Thoracic aorta (tissue), 2 donors: ENCODE results near the gene DMXL2. TPM values are rescaled to one million over a fixed set of nuclear protein-coding genes. Genes with fewer than 3 reads are reported as not detected.
"Not testable (repeated sequence)": the region's sequence is repeated elsewhere in the genome, so short reads cannot be mapped to it uniquely, and the experiment has no call there.

Experiments
- ATAC-seq: fragments of 150-250 bp; one replicate; pipeline ENCODE4 v1.8.0; 2017; ENCODE audit warnings: low read depth; ENCODE audit not compliant: insufficient number of reproducible peaks, low FRiP score
- DNase-seq: peaks from one replicate; pipeline ENCODE4 v3.0.0-alpha.2; 2020; ENCODE audit warnings: low spot score
- H3K27ac ChIP-seq, 2 donors: fragments of 200-600 bp; sonication (generic); 1 replicate in 1 of 2; 2 replicates in 1 of 2; pipeline ENCODE4 v1.5.1; 2016; ENCODE audit warnings: mild to moderate bottlenecking in 2 of 2, moderate library complexity in 2 of 2
- H3K27me3 ChIP-seq: fragments of 200-600 bp; sonication (generic); replicated peaks from 2 replicates; pipeline ENCODE4 v1.6.0; 2016; ENCODE audit warnings: mild to moderate bottlenecking; ENCODE audit not compliant: insufficient read depth
- H3K36me3 ChIP-seq: fragments of 200-600 bp; sonication (generic); one replicate; pipeline ENCODE4 v1.5.1; 2016
- H3K4me1 ChIP-seq, 2 donors: fragments of 200-600 bp; sonication (generic); 1 replicate in 1 of 2; 2 replicates in 1 of 2; pipeline versions ENCODE4 v1.5.1 to v1.6.0; 2016; ENCODE audit warnings: low read depth in 2 of 2, mild to moderate bottlenecking in 1 of 2; ENCODE audit not compliant: control insufficient read depth in 1 of 2
- H3K4me3 ChIP-seq: fragments of 200-600 bp; sonication (generic); 2 replicates; pipeline ENCODE4 v1.5.1; 2016; ENCODE audit warnings: mild to moderate bottlenecking
- H3K9me3 ChIP-seq: fragments of 200-600 bp; sonication (generic); 2 replicates; pipeline ENCODE4 v1.5.1; 2016
- CTCF ChIP-seq: fragments of 200-600 bp; sonication (generic); IDR thresholded peaks from one replicate; pipeline ENCODE4 v1.5.1; 2019; ENCODE audit warnings: antibody characterized with exemption
- total RNA-seq, 2 donors: library from RNA; depleted of rRNA; stranded (reverse); fragments of >200 nt; gene quantifications; one replicate each; pipeline versions ENCODE4 v1.1.0 to v1.2.3, GENCODE V29; 2016

DMXL2 gene
- total RNA-seq, 2 donors from 2014 or later, result 20.3 to 45.9 TPM

DNA sequence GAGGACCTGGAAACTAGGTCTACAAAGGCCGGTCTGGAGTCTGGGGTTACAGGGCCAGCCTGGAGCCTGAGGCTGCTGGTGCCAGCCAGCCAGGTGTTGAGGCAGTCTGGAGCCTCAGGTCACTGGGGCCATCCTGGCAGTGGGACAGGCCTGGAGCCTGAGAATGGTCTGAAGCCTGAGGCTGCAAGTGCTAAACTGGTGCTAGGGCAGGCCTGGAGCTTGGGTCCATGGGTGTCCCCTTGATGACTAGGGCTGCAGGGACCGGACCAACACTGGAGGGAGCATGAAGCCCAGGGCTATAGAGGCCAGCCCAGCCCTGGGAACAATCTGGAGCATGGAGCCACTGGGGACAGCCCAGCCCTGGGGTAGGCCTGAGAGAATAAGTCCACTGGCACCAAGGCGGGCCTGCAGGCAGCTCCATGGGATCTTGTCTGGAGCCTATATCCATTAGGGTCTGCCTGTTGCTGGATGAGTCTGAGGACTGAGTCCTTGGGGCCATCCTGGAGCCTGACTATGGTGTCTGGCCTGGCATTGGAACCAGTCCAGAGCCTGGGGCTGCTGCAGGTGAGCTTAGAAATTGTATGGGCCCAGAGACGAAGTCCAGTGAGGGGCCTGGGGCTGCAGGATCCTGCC, 179.2 kb downstream of the DMXL2 start:
- ATAC-seq (no peak), DNase-seq (no peak)
- Histone ChIP-seq H3K4me3 (no peak overlapping the region), H3K9me3 (no peaks in the 10 kb centered on the region), H3K36me3 (no peaks in the 10 kb centered on the region), H3K27ac (no peak overlapping the region), H3K4me1 (no peaks in the 10 kb centered on the region), H3K27me3 (no peaks in the 10 kb centered on the region)
- no peak for TF ChIP-seq CTCF

DNA sequence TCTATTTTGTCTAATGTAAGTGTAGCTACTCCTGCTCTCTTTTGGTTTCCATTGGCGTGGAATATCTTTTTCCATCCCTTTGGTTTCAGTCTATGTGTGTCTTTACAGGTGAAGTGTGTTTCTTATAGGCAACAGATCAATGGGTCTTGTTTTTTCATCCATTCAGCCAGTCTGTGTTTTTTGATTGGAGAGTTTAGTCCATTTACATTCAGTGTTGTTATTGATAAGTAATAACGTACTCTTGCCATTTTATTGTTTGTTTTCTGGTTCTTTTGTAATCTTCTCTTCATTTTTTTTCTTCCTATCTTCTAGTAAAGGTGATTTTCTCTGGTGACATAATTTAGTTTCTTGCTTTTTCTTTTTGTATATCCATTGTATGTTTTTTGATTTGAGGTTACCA, 184.0 kb downstream of the DMXL2 start:
- no peak for ATAC-seq
- no peak for DNase-seq

GRCh38 chr15:51425517-51426040, 197.0 kb downstream of the DMXL2 start:
- Histone ChIP-seq H3K4me1 (no peaks in the 10 kb centered on the region), H3K36me3 (no peaks in the 10 kb centered on the region), H3K27me3 (no peaks in the 10 kb centered on the region), H3K27ac (no peak overlapping the region), H3K4me3 (no peak overlapping the region), H3K9me3 (no peaks in the 10 kb centered on the region)
- DNase-seq (no peak), ATAC-seq (no peak)
- TF ChIP-seq CTCF, result no peak

More for the DNA sequence above, 184.0 kb downstream of the DMXL2 start:
- no peaks in the 10 kb centered on the region for H3K36me3 ChIP-seq
- no peaks in the 10 kb centered on the region for H3K27me3 ChIP-seq
- H3K4me1 ChIP-seq, result no peaks in the 10 kb centered on the region
- TF ChIP-seq CTCF, result no peak
- no peaks in the 10 kb centered on the region for H3K9me3 ChIP-seq
- no peak overlapping the region for H3K27ac ChIP-seq
- H3K4me3 ChIP-seq, result no peak overlapping the region

GRCh38 chr15:51424780-51425179, 197.8 kb downstream of the DMXL2 start:
- H3K27me3 ChIP-seq, result no peaks in the 10 kb centered on the region
- DNase-seq, result no peak
- no peak for ATAC-seq
- H3K4me3 ChIP-seq, result no peak overlapping the region
- H3K36me3 ChIP-seq, result no peaks in the 10 kb centered on the region
- no peaks in the 10 kb centered on the region for H3K9me3 ChIP-seq
- no peaks in the 10 kb centered on the region for H3K4me1 ChIP-seq
- H3K27ac ChIP-seq, result no peak overlapping the region
- no peak for TF ChIP-seq CTCF

GRCh38 chr15:51423040-51423439, 199.5 kb downstream of the DMXL2 start:
- not testable (repeated sequence) for ATAC-seq, H3K4me3 ChIP-seq, DNase-seq, H3K9me3 ChIP-seq, H3K27me3 ChIP-seq, H3K27ac ChIP-seq, H3K36me3 ChIP-seq, H3K4me1 ChIP-seq

DNA sequence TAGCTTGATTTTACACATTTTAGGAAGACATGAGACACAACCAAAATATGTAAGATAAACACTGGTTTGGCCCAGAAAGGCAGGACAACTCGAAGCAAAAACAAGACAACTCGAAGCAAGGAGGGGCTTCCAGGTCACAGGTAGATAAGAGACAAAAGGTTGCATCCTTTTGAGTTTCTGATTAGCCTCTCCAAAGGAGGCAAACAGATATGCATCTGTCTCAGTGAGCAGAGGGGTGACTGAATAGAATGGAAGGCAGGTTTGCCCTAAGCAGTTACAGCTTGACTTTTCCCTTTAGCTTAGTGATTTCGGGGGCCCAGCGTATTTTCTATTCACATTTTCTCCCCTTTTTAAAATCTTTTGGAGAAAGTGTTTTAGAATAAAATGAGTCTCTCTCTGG, 206.4 kb downstream of the DMXL2 start:
- no peak overlapping the region for H3K27ac ChIP-seq
- no peaks in the 10 kb centered on the region for H3K9me3 ChIP-seq
- H3K36me3 ChIP-seq, result no peaks in the 10 kb centered on the region
- no peak for TF ChIP-seq CTCF
- no peak for DNase-seq
- H3K27me3 ChIP-seq, result no peaks in the 10 kb centered on the region
- H3K4me3 ChIP-seq, result no peak overlapping the region
- no peak for ATAC-seq
- H3K4me1 ChIP-seq, result no peaks in the 10 kb centered on the region
